PC-9 (cell line): ENCODE measurements around the gene PVALB.

Source experiments
- CTCF ChIP-seq: fragments of 200-600 bp; sonication (generic); conservative IDR thresholded peaks from 2 replicates; pipeline ENCODE4 v1.6.1; 2017; ENCODE audit warnings: mixed run types, antibody characterized with exemption, mild to moderate bottlenecking, moderate library complexity
- EZH2 ChIP-seq: fragments of 200-600 bp; sonication (generic); IDR thresholded peaks from 2 replicates; pipeline ENCODE4 v1.8.0; 2017; ENCODE audit warnings: antibody characterized with exemption, low read depth

GRCh38 chr22:36757668-36758211 lies 59.1 kb downstream of the PVALB start:
- TF ChIP-seq EZH2: no peak
- peak; percentile 97 for TF ChIP-seq CTCF
